ENCODE measurements around the gene STK16. TPM values are rescaled to one million over a fixed set of nuclear protein-coding genes. Genes with fewer than 3 reads are reported as not detected.

The STK16 gene
- total RNA-seq, 1 experiment from 2014 or later: 45.2 TPM

GRCh38 chr2:219294356-219295351 is 49.4 kb downstream of the STK16 start:
- in situ Hi-C loops (cut with HindIII; ENCODE audit: low pct_unique_long_range_greater_than_20kb, low sequenced_read_pairs): no loop called here
- DNase-seq (ENCODE audit: low read depth): peak; percentile 79

- in situ Hi-C loops (cut with HindIII; ENCODE audit: low pct_unique_long_range_greater_than_20kb, low sequenced_read_pairs): no loop called here
- DNase-seq (ENCODE audit: low read depth): no peak
Observed at GRCh38 chr2:219296142-219296541, 50.9 kb downstream of the STK16 start.

GRCh38 chr2:219296631-219297391 is 51.5 kb downstream of the STK16 start:
- DNase-seq (ENCODE audit: low read depth): no peak
- in situ Hi-C loops (cut with HindIII; ENCODE audit: low pct_unique_long_range_greater_than_20kb, low sequenced_read_pairs): no loop called here

GRCh38 chr2:219297766-219298456 is 52.6 kb downstream of the STK16 start:
- DNase-seq (ENCODE audit: low read depth): no peak
- in situ Hi-C loops (cut with HindIII; ENCODE audit: low pct_unique_long_range_greater_than_20kb, low sequenced_read_pairs): no loop called here

- DNase-seq (ENCODE audit: low read depth): peak; percentile 71
- in situ Hi-C loops (cut with HindIII; ENCODE audit: low pct_unique_long_range_greater_than_20kb, low sequenced_read_pairs): no loop called here
Observed at GRCh38 chr2:219298759-219299371, 53.6 kb downstream of the STK16 start.

- no peak for DNase-seq (ENCODE audit: low read depth)
- in situ Hi-C loops (cut with HindIII; ENCODE audit: low pct_unique_long_range_greater_than_20kb, low sequenced_read_pairs): no loop called here
Observed at GRCh38 chr2:219299372-219299760, 54.1 kb downstream of the STK16 start.

Other genes starting within 250 kb of the STK16 start
- not detected in 2 replicates for gene CFAP65, start 204.0 kb upstream of the STK16 start, total RNA-seq (2014; rRNA removed; shearing (Covaris generic); ENCODE audit: low replicate concordance)
- not detected in 2 replicates for gene IHH, start 184.6 kb upstream of the STK16 start, total RNA-seq (2014; rRNA removed; shearing (Covaris generic); ENCODE audit: low replicate concordance)
- gene NHEJ1, start 84.7 kb upstream of the STK16 start, total RNA-seq (2014; rRNA removed; shearing (Covaris generic); ENCODE audit: low replicate concordance): 17.4 and 21.5 TPM in 2 replicates
- 0.07 and 0.70 TPM in 2 replicates for gene SLC23A3, start 75.5 kb upstream of the STK16 start, total RNA-seq (2014; rRNA removed; shearing (Covaris generic); ENCODE audit: low replicate concordance)
- 24.6 and 28.9 TPM in 2 replicates for gene CNPPD1, start 68.6 kb upstream of the STK16 start, total RNA-seq (2014; rRNA removed; shearing (Covaris generic); ENCODE audit: low replicate concordance)
- gene RETREG2, start 67.2 kb upstream of the STK16 start, total RNA-seq (2014; rRNA removed; shearing (Covaris generic); ENCODE audit: low replicate concordance): 54.2 and 72.1 TPM in 2 replicates
- 32.5 and 42.0 TPM in 2 replicates for gene ZFAND2B, start 38.7 kb upstream of the STK16 start, total RNA-seq (2014; rRNA removed; shearing (Covaris generic); ENCODE audit: low replicate concordance)
- 80.0 and 81.7 TPM in 2 replicates for gene ABCB6, start 26.5 kb upstream of the STK16 start, total RNA-seq (2014; rRNA removed; shearing (Covaris generic); ENCODE audit: low replicate concordance)
- gene ATG9A, start 15.8 kb upstream of the STK16 start, total RNA-seq (2014; rRNA removed; shearing (Covaris generic); ENCODE audit: low replicate concordance): 18.6 and 39.2 TPM in 2 replicates
- gene ANKZF1, start 15.7 kb upstream of the STK16 start, total RNA-seq (2014; rRNA removed; shearing (Covaris generic); ENCODE audit: low replicate concordance): 20.7 and 45.6 TPM in 2 replicates
- 26.1 and 35.4 TPM in 2 replicates for gene GLB1L, start within 50 bp of the STK16 start, total RNA-seq (2014; rRNA removed; shearing (Covaris generic); ENCODE audit: low replicate concordance)
- gene TUBA4B, start 7.8 kb downstream of the STK16 start, total RNA-seq (2014; rRNA removed; shearing (Covaris generic); ENCODE audit: low replicate concordance): 0.10 TPM in 1 of 2 replicates, not detected in the other
- 23.9 and 24.9 TPM in 2 replicates for gene TUBA4A, start 8.4 kb downstream of the STK16 start, total RNA-seq (2014; rRNA removed; shearing (Covaris generic); ENCODE audit: low replicate concordance)
- gene DNAJB2, start 33.9 kb downstream of the STK16 start, total RNA-seq (2014; rRNA removed; shearing (Covaris generic); ENCODE audit: low replicate concordance): 17.0 and 50.6 TPM in 2 replicates
- not detected in 2 replicates for gene PTPRN, start 63.9 kb downstream of the STK16 start, total RNA-seq (2014; rRNA removed; shearing (Covaris generic); ENCODE audit: low replicate concordance)
- not detected in 2 replicates for gene RESP18, start 87.3 kb downstream of the STK16 start, total RNA-seq (2014; rRNA removed; shearing (Covaris generic); ENCODE audit: low replicate concordance)
- 76.8 and 84.9 TPM in 2 replicates for gene DNPEP, start 142.4 kb downstream of the STK16 start, total RNA-seq (2014; rRNA removed; shearing (Covaris generic); ENCODE audit: low replicate concordance)
- 4.9 TPM in 1 of 2 replicates, not detected in the other for gene DES, start 172.9 kb downstream of the STK16 start, total RNA-seq (2014; rRNA removed; shearing (Covaris generic); ENCODE audit: low replicate concordance)
- gene SPEG, start 189.4 kb downstream of the STK16 start, total RNA-seq (2014; rRNA removed; shearing (Covaris generic); ENCODE audit: low replicate concordance): 8.4 and 22.9 TPM in 2 replicates

Measured in Caki2 (cell line).